D721Med (cell line): ENCODE data around the gene INPP4B.
"Not testable (repeated sequence)": the region's sequence is repeated elsewhere in the genome, so short reads cannot be mapped to it uniquely, and the experiment has no call there.

Experiments
- DNase-seq: peaks from one replicate; pipeline ENCODE4 v3.0.0; 2011; ENCODE audit warnings: low spot score; ENCODE audit not compliant: insufficient read length
- FAIRE-seq: peaks from 2 replicates; lab custom pipeline; 2011; peaks lifted over from hg19 to GRCh38; lab: Jason Lieb, UNC
- TF ChIP-seq, protein P1 (sequence below): IDR thresholded peaks from 2 replicates; pipeline ENCODE4 v1.5.1; 2012; ENCODE audit warnings: mild to moderate bottlenecking, control low read depth; ENCODE audit not compliant: insufficient read depth; ENCODE audit errors: missing control alignments

The INPP4B gene

DNA sequence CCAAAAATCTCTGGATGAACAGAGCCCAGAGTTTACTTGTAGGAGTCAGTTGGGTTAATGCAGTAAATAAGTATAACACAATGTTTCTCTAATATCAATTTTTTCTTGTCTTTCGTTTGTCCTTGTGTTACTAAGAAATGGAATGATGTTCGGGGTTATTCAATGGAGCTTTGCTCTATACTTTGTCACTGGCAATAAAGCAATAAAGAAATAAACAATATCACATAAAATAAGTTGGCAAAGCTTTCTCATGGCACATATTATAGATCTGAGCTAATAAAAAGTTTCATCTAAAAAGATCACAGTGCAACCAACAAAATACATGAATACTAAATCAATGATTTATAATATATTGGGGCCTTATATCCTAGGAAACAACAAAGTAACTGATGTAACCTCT lies 32.7 kb downstream of the INPP4B start:
- TF ChIP-seq, protein P1, sequence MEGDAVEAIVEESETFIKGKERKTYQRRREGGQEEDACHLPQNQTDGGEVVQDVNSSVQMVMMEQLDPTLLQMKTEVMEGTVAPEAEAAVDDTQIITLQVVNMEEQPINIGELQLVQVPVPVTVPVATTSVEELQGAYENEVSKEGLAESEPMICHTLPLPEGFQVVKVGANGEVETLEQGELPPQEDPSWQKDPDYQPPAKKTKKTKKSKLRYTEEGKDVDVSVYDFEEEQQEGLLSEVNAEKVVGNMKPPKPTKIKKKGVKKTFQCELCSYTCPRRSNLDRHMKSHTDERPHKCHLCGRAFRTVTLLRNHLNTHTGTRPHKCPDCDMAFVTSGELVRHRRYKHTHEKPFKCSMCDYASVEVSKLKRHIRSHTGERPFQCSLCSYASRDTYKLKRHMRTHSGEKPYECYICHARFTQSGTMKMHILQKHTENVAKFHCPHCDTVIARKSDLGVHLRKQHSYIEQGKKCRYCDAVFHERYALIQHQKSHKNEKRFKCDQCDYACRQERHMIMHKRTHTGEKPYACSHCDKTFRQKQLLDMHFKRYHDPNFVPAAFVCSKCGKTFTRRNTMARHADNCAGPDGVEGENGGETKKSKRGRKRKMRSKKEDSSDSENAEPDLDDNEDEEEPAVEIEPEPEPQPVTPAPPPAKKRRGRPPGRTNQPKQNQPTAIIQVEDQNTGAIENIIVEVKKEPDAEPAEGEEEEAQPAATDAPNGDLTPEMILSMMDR: no peak
- no peak for FAIRE-seq
- DNase-seq: no peak

DNA sequence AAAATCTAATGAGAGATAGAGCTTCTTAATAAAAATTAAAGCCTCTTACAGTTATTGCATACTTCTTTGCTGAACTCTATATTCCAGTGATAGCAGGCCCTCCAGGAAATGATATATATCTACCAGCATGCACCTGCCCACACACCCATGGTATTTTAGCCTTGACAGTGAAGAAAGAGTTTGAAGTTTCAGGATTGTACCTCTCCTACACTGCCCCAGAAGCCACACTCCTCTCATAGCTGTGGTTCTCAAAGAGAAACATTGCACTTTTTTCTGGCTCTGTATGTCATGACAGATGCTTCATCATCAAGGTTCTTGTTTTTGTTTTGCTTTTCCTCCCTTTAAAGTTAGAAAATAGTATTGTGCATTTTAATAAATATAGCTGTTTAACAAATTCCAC lies 34.0 kb downstream of the INPP4B start:
- no peak for DNase-seq
- TF ChIP-seq, protein P1: no peak
- FAIRE-seq: no peak

DNA sequence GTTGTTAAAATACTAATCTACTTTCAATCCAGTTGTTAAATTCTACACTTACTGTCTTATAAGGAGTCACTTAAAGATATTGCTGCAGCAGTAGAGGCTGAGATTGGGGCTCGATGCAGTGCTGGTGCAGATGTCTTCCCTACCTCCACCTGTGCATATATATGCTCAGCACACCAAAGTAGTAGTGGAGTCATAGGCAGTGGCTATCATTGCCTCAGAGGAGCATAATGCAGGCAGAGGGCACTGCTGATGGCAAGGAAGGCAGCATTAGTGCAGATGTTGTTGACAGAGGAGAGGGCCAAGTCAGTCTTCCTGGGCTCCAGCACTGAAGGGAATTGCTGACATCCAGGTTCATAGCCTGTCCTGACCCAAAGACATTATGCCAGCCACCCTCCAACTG lies 35.1 kb downstream of the INPP4B start:
- TF ChIP-seq, protein P1: no peak
- FAIRE-seq: no peak
- no peak for DNase-seq

DNA sequence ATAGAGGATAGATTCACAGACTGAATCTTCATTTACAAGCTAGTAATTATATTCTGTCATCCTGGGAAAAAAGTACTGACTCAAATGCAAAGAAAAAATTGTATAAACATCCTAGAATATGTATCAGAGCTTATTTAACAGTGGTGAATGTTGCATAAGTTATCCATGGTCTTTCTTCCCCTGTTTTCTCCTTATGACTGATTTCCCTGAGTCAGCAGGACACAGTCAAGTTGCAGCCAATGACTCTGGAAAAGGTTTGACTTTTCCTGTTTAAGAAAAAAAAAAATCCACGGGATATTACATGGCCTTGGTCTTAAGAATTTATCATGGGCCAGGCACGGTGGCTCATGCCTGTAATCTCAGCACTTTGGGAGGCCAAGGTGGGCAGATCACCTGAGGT lies 36.5 kb downstream of the INPP4B start:
- no peak for DNase-seq
- TF ChIP-seq, protein P1: no peak
- FAIRE-seq: no peak

DNA sequence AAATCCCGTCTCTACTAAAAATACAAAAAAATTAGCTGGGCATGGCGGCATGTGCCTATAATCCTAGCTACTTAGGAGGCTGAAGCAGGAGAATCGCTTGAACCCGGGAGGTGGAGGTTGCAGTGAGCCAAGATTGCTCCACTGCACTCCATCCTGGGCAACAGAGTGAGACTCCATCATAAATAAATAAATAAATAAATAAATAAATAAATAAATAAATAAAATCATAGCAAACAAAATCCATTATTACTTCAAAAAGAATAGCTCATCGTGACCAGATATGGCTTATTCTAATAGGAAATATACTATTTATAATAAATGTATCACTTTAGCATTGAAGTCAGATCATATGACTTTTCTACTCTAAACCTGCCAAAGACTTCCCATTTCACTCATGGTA lies 42.2 kb downstream of the INPP4B start:
- not testable (repeated sequence) for DNase-seq, FAIRE-seq

DNA sequence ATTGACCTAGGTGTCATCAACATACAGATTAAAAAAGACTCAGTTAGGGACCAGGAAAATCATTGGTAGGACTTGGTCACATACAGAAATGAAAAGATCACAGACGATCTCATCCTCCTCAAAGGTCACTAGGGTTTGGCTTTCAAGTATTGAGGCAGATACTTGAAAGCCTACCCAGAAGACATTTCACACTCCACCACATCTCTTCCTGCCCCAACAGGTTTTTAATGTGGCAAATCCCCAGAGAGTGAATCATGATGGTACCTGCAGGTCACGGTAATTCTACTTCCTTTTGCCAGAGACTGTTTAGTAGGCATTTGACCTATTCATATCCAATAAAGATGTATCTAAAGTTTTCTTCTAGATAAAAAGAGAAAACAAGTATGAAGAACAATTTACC lies 44.1 kb downstream of the INPP4B start:
- no peak for FAIRE-seq
- no peak for DNase-seq
- TF ChIP-seq, protein P1: no peak

DNA sequence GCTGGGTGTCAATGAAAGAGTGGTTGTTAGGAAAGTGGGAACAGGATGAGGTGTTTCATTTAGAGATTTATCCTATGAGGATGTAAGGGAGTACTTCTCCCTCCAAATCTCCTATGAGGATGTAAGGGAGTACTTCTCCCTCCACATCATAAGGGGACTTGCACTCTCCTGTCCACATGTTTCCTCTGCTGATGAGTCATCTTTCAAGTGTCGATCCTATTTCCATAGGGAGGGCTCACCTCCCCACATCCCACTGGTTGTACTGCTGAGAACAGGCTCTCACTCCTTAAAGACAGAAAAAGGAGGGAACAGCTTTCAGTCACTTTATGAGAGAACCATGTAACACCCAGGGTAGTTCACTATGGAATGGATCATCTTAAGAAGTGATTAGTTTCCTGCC lies 65.0 kb downstream of the INPP4B start:
- TF ChIP-seq, protein P1: no peak
- FAIRE-seq: no peak
- no peak for DNase-seq

DNA sequence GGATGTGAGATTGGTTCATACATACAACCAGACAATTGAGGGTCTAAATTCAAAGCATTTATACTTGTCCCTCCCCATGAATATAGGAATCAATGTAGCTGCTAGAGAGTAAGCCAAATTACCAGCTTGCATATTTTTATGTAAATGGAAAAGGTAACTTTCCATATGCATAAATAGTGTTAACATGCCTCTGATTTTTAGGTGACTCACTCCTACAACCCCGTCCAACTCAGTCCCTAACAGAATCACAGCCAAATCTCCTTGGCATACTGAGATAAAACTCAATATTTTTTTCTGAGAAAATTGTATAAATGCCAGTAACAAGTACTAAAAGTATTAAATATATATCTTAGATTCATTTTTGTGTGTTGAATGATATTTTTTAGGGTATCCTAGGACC lies 67.2 kb downstream of the INPP4B start:
- TF ChIP-seq, protein P1: no peak
- FAIRE-seq (no peak), DNase-seq (no peak)
